GM12892 (cell line): ENCODE measurements around the gene VASP.

ENCODE experiments used
- POLR2A ChIP-seq: IDR thresholded peaks from 2 replicates; pipeline ENCODE4 v1.6.1; 2011; ENCODE audit warnings: low read depth, low read length, control low read depth
- POLR2AphosphoS5 ChIP-seq: IDR thresholded peaks from 2 replicates; pipeline ENCODE4 v1.6.1; 2011; ENCODE audit warnings: low read depth, low read length, control low read depth

- TF ChIP-seq POLR2A: no peak
- no peak for TF ChIP-seq POLR2AphosphoS5
Observed at GRCh38 chr19:45499196-45500180, 7.8 kb upstream of the VASP start.
